COR-L47 (cell line): ENCODE data around the gene CASP7.

Experiments
- DNase-seq: peaks from one replicate; lab custom pipeline; 2025; lab: John Stamatoyannopoulos, UW

CASP7 gene

GRCh38 chr10:113712755-113713639 is 33.3 kb downstream of the CASP7 start:
- DNase-seq: no peak

DNA sequence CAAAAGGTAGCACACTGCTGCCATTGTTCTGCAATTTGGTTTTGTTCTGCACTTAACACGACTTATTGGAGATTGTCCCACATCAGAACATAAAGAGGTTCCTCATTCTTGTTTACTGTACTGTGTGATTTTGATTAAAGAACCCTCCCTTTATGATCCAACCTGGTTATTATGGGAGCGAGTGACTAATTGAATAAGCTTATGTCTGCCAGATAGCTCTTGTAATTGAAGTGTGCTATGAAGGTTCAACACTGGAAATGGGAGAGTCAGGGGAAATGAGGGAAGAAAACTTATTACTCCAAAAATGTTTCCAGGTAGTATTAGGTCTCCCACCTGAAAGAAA is 33.9 kb downstream of the CASP7 start:
- no peak for DNase-seq

DNA sequence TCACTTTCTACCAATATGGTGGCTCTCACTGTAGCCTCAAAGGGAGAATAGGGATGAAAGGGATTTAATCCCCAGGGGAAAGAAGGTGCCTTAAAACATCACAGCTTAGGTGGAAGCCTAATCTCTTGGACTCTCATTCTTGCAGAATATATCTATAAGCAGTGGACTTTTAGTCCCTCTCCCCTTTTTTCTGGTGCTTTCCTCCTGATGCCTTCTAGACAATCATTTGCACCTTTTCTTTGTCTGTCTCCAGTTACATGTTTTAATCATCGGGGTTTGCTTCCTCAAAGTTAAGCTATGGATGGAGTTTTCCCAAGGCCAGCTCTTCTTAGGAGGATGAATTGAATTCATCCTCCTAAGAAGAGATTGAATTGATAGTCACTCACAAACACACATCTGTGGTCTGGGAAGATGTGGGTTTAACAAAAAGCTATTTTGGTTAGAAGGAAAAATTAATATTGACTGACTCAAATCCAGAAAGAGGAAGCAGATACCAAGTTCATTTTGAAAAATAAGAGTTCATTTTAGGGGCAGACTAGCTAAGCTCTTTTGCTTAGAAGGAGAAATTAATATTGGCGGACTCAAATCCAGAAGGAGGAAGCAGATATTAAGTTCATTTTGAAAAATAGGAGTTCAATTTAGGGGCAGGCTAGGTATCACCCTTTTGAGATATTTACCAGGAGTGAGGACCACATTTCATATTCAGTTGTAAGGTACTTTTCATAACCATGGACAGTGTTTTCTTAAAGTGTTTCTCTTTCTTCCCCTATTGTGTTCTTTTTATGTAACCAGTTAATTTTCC is 36.6 kb downstream of the CASP7 start:
- no peak for DNase-seq

- no peak for DNase-seq
These were observed 39.5 kb downstream of the CASP7 start for GRCh38 chr10:113718969-113719822.

DNA sequence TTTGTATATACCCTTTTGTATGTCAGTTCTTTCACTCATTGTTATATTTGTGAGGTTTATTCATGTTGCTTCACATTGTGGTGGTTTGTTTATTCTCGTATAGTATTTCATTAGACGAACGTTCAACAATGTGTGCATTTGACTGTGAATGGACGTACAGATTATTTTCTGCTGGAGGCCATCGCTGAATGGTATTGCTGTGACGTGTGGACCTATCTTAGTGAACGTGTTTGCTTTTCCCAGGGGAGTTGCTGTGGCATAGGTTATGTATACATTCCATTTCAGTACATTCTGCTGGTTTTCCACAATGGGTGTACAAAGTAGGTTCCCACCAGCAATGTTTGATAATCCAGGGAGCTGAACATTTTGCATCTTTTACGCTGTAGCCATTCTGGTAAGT is 40.7 kb downstream of the CASP7 start:
- DNase-seq: no peak

DNA sequence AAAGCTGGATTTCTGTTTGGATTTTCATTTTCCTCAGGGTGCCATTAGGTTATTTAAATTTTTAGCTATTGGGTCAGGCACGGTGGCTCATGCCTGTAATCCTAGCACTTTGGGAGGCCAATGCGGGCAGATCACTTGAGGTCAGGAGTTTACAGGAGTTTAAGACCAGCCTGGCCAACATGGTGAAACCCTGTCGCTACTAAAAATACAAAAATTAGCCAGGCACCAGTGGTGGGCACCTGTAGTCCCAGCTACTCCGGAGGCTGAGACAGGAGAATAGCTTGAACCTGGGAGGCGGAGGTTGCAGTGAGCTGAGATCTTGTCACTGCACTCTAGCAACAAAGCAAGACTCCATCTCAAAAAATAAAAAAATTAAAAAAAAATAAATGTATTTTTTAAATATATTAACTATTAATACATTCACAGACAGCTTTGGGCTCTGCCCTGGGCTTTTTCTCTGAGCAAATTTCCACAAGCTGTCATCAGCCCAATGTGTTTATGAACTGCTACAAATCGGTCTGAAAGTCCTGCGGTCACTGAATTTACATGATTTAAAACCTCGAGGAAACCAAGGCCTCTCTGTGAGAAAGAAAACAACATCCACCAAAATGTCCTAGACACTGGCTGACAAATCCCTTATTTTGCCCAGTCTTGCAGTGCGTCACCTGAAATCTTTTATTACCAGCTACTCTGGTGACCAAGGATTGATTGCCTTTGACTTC is 52.6 kb downstream of the CASP7 start:
- DNase-seq: no peak

- DNase-seq: no peak
These were observed 53.3 kb downstream of the CASP7 start for GRCh38 chr10:113732966-113733365.

- no peak for DNase-seq
These were observed 53.9 kb downstream of the CASP7 start for GRCh38 chr10:113733635-113734034.

GRCh38 chr10:113735913-113736312 is 56.2 kb downstream of the CASP7 start:
- DNase-seq: peak; percentile 5

- no peak for DNase-seq
These were observed 56.9 kb downstream of the CASP7 start for GRCh38 chr10:113736576-113736975.

DNA sequence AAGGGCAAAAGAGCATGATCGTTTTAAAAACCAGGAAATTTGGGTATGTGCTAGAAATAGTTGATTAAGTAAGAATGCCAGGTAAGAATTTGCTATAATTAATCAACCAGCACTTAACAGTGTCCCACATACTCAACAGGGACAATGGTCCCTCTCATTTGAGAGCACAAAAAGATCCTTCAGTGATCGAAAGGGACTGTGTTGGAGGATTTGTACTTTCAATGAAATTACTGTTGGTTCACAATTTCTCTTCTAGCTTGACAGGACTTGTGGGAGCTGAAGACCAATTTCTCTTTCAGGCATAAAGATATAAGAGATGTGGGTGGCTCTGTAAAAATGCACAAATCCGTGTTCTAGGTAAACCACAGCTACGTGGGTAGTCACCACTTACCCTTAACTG is 59.3 kb downstream of the CASP7 start:
- no peak for DNase-seq

DNA sequence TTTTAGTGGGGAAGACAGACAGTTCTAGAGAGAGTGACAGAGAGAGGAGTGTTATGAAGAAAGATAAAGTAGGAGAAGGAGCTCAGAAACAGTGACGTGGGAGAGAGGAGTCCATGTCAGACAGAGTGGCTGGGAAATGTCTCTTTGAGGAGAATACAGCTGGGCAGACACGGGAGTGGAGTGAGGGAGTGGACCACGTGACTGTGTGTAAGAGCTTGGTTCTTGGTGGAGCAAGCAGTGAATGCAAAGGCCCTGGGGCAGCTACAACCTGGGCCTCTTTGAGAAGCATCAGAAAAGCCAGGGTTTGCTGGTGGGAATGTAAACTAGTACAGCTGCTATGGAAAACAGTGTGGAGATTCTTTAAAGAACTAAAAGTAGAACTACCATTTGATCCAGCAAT is 59.9 kb downstream of the CASP7 start:
- DNase-seq: no peak

- no peak for DNase-seq
These were observed 61.1 kb downstream of the CASP7 start for GRCh38 chr10:113740850-113741249.

- DNase-seq: no peak
These were observed 62.8 kb downstream of the CASP7 start for GRCh38 chr10:113742466-113742865.

- DNase-seq: no peak
These were observed 63.9 kb downstream of the CASP7 start for GRCh38 chr10:113743594-113743993.

DNA sequence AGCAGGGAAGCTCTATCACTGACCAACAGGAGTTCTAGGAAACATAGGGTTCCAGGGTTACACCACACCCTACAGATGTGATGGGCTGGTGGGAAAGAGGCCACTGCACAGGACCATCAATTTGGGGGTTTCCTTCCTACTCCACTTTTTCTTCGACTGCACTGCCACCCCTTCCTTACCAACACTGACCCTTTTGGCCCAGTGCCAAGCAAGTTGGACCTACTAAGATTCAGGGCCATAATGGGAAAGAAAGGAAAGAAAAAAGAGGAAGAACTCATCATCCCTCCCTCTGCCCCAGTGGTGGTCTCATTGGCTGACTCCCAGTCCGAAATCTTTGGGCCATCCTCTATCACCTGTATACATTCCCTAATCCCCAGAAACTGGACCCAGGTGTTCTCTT is 65.7 kb downstream of the CASP7 start:
- DNase-seq: no peak

- DNase-seq: no peak
These were observed 66.7 kb downstream of the CASP7 start for GRCh38 chr10:113746217-113746957.

DNA sequence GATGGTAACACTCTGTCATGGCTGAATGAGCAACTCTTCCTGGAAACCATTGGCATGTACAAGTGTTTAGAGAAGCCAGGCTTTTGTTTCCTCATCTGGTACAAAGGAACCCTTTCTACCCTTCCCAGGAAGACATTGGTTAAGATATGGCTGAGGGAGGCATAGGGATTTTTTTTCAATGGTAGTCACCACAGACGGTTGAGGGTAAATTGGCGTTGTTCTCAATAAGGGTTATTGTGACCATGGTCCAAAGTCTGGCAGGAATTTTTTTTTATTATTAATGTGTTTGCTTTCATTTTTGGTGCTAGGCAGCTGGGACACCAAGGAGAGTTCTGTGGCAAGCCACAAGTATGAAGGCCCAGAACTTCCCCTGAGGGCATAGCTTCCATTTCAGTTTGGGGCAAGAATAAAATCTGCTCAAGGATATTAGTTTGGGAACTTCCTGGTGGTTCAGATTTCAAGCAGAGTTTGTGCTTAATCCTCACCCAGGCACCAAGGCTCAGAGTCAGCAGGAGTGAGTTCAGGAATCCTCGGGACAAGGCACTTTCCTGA is 71.5 kb downstream of the CASP7 start, which contains the start of gene PLEKHS1:
TSS of gene PLEKHS1 (plus strand) at position 502 of the 552 bp plus-strand sequence. CDS start 3,596 bp downstream, outside the sequence.
- DNase-seq: no peak

- no peak for DNase-seq
These were observed 72.8 kb downstream of the CASP7 start for GRCh38 chr10:113752553-113752952.

DNA sequence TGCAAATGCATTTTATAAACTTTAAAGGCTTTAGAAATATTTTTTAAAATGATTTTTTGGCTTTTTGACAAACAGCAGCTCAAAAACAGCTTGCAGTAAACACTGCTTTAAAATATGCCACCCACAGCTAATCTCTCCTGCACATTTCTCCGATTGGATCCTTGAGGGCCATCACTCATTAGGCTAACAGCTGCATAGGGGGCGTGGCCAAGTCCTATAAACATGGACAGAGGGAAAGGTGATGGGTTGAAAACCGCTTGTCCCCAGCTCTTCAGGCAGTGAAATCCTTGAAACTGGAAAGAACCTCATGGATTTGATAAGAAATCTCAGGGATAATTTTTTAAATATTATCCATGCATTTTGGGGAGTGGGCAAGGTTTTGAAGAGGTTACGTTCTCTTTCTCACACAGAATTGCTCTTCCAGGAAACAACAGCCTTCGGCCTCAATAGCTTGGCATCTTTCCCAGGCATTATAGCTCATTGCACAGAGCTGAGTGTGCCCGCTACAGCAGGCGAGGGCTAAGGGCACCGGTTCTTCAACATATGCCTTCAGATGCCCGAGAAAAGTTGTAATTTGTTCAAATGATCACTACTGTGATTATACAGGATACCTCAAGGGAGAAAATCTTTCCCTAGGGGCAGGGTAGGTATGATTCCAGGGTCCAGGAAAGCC is 73.4 kb downstream of the CASP7 start:
- DNase-seq: peak; percentile 31
